Retina (tissue), 1 donor: ENCODE data around the gene ERGIC3.
A peak's percentile ranks its signal among the peaks of the same experiment; 100 is the strongest.
"Not testable (repeated sequence)": the region's sequence is repeated elsewhere in the genome, so short reads cannot be mapped to it uniquely, and the experiment has no call there.

ENCODE experiments used
- DNase-seq: peaks from one replicate; pipeline ENCODE4 v3.0.0-alpha.2; 2016

Gene ERGIC3

DNA sequence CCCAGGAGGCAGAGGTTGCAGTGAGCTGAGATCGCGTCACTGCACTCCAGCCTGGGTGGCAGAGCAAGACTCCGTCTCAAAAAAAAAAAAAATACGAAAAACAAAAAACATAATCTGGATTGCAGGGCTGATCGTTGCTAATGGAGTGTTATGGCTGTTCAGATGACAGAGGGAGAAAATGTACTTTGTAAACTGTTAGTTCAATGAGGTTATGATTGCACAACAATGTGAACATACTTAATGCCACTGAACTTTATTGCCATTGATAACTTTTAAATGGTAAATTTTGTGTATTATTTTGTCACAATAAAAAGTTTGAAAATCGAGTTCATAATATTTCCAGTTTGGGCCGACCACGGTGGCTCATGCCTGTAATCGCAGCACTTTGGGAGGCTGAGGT lies 22.9 kb upstream of the ERGIC3 start:
- DNase-seq, result no peak

DNA sequence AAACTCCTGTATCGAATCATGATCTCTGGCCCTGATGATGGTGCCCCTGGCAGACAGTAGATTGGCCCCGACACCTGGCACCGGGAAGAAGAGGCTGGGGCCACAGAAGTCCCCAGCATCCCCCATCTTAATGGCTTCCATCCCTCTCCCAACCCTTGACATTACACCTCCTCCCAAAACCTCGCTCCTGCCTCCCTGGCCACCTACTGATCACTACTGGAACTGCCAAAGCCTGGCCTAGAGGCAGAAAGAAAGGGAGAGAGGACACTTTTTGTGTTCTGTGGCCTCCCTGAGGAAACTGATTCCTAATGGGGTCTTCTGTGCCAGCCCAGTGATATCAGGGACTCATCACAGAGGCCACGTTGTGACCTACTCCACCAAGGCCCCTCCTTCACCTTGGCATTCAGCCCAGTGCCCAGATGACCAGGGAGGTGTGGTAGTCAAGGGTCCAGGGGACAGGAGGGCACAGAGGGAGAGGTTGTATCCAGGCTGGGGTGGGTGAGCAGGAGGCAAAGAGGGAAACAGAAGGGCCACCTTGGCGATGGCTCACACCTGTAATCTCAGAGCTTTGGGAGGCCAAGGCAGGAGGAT lies 18.5 kb upstream of the ERGIC3 start:
- no peak for DNase-seq

DNA sequence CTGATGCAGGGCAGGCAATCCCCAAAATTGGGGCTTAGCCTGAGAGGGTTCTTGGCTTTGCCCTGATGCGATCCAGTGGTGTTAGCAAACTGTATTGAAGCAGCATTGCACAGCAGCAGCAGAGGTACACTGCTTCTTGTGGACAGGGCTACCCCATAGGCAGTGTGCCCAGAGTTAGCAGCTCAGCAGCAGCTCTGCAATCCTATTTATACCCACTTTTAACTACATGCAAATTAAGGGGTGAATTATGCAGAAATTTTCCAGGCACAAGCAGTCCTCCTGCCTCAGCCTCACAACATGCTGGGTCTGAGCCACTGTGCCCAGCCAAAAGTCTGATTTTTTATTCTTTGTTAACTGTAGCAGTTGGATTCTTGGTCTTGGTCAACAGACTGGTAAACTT lies 16.2 kb upstream of the ERGIC3 start:
- no peak for DNase-seq

DNA sequence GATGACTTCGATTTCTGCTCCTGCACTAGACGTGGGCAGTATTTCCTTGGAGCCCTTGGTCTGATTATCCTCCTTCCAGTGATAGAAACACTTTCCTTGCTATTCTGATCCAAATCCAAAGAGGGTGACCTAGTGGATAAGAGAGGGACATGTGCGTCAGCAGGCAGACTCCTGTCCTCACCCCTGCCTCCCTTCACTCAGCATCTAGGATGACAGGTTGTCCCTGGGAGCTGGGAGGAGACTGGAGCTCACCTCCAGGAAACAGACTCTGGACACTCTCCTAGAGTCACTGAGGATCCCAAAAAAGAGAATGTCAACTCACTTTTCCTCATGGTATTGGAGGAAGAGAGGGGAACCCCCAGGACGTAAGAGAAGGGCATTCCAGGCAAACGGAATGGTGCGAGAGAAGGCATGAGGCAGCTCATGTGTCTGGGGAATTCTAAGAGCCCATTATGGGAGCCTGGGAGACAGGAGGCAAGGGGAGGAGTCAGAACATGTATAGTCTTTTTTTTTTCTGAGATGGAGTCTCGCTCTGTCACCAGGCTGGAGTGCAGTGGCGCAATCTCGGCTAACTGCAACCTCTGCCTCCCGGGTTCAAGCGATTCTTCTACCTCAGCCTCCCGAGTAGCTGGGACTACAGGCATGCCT lies 14.6 kb upstream of the ERGIC3 start:
- no peak for DNase-seq

DNA sequence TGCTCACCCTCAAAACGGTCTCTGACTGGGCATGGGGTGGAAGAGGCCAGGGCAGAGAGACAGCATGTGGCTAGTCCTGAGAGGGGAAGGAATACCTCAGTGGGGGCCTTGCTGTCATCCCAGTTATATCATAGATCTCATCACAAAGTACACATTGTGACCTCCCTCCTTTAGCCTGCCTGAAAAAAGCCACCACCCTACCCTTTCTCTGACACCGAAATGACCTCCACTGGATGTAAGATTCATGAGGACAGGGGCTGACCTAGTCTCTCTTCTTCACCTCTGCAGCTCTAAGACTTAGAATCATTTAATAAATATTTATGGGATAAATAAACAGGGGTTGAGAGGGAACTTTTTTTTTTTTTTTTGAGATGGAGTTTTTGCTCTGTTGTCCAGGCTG lies 12.3 kb upstream of the ERGIC3 start, which contains the start of gene C20orf173:
TSS of gene C20orf173 (minus strand) at position 101 of the 400 bp plus-strand sequence. CDS start 279 bp downstream, outside the sequence.
- no peak for DNase-seq

DNA sequence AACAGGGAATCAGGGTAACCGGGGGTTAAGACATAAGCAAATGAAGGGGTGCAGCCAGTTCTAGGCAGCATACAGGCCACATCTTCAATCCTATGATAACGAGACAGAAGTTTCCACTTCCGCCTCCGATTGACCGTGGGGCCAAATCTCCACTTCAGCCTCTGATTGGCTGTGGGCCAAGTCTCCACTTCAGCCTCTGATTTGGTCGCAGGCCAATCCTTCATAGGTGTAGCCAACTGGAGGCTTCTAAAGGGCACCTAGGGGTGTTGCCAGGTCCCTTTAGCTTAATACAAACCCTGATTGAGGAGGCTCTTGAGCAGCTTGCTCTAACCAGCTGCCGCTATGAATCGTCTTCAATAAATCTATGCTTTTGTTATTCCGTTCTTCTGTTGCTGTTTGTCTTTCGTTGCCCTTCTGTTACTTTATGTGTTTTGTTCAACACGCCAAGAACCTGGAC lies 2.1 kb upstream of the ERGIC3 start:
- DNase-seq, result peak; percentile 45

DNA sequence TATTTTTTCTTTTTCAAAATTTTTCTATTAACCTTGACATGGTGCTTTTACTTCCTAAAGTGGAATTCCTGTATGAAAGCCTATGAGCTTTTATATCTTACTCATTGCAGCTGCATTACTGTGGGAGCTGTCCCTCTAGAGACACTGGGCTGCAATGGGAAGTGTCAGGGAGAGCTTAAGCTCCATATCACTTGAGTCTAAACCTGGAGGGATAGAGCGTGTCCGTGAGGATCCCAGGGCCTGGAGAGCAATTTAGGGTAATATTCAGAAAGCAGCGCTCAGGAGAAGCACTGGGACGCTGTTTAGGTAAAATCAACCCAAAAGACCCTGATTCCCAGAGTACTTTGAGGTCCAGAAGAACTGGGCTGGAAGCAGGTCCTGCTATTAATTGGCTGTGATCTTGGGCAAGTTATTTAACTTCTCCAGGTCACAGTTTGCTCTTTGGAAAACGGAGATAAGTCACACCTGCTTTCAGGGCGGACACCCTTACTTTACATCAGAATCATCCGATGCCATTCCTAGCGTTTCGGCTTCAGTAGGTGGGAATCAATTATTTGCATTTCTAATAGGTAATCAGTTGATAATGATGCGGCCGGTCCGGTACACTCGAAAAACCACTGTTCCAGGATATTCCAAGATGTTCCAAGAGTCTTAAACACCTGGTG lies 628 bp upstream of the ERGIC3 start:
- DNase-seq, result no peak

DNA sequence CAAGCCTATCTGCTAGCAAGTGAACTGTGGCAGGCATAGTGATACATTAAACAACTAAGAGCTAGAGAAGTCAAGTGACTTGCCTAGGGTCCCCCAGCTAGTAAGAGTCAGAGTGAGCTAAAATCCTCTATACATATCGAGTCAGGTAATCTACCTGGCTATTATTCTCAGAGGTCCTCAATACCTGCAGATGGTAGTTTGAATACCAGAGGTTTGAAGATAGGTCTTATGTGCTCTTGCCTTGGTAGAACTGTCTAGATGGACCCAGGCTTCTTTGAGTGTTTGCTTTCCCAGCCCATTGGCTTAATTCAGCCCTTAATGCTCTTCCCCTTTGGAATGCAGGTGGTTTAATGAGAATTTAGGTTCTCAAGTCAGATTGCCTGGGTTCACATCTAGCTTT lies 1.1 kb downstream of the ERGIC3 start:
- no peak for DNase-seq

DNA sequence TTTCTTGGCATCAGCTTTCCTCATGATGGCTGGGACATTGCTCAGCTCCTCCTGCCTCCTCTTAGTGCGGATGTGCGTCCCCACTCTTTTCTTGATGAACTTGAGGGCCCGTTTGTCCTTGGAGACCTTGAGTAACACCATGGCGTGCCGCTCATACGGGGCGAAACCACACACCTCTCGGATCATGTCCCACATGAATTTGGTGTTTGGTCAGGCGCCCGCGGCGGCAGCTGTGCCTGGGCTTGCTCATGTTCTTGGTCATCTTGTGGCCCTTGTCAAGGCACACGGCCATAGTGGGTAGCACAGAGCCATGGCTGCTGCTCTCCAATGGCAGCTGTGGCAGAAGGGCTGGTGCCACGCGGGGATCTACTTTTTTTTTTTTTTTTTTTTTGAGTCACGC lies 2.6 kb downstream of the ERGIC3 start:
- no peak for DNase-seq

DNA sequence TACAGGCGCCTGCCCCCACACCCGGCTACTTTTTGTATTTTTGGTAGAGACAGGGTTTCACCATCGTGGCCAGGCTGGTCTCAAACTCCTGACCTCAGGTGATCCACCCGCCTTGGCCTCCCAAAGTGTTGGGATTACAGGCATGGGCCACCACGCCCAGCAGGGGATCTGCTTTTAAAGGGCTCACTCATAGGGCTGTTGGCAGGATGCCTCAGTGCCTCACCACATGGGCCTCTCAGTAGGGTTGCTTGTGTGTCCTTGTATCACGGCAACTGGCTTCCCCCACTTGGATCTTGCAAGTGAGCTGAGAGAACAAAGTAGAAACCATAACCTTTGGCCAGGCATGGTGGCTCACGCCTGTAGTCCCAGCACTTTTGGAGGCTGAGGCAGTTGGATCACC lies 3.1 kb downstream of the ERGIC3 start:
- DNase-seq, result not testable (repeated sequence)

DNA sequence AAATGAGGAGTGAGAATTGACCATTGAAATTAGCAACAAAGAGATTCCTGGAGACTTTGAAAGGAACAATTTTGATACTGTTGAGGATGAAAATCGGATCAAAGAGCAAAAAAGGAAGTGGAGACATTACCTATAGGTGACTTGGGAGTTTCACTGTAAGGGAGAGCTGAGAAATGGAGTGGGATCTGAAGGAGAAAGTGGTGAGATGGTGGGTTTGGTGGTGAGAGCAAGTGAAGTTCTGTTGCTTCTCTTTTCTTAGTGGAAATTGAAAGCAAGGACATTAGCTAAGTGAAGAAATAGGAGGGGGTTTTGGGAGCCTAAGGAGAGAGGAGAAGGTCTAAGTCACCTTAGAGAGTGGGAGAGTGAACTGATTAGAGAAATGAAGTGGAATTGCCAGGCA lies 4.2 kb downstream of the ERGIC3 start:
- DNase-seq, result no peak

DNA sequence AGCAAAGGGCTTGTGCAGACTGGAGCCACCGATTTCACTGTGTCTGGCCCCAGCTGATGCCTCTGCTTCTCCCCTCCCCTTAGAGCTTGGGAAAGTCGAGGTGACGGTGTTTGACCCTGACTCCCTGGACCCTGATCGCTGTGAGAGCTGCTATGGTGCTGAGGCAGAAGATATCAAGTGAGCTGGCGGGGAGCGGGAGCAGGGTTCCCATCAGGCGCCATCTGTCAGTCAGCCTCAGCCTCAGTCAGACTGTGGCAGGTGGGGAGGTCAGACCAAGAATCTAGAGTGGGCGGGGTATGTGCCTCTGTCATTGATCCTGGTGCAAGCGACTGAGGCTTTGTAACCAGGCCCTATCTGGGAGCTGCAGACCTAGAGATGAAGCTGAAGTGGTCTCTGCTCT lies 5.5 kb downstream of the ERGIC3 start:
- DNase-seq, result peak; percentile 50

DNA sequence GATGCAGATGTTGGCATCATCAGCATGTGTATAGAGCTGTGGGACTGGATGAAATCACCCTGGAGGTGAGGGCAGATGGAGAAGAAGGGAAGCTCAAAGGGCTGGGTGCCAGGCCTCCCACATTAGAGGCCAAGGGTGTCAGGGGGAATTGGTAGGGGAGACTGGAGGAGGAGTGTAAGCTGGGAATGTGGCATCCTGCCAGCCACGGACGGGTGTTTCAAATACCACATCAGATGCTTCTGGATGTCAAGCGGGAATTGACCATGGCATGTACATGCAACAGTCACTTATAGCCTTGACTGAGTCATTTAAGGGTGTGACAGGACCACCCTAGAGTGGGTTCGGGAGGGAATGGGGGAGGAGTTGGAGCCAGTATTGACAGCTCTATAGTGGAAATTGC lies 9.6 kb downstream of the ERGIC3 start:
- DNase-seq, result no peak

DNA sequence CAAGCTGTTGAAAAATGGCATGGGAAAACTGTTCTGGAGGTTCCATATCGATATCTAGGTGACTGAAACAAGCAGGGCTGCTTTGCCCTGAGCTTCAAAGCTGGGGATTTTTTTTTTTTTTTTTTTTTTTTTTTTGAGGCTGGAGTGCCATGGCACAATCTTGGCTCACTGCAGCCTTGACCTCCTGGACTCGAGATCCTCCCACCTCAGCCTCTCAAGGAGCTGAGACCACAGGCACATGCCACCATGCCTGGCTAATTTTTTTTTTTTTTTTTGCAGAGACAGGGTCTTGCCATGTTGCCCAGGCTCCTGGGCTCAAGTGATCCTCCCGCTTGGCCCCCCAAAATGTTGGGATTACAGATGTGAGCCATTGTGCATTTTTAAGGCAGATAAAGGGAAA lies 11.0 kb downstream of the ERGIC3 start:
- no peak for DNase-seq

DNA sequence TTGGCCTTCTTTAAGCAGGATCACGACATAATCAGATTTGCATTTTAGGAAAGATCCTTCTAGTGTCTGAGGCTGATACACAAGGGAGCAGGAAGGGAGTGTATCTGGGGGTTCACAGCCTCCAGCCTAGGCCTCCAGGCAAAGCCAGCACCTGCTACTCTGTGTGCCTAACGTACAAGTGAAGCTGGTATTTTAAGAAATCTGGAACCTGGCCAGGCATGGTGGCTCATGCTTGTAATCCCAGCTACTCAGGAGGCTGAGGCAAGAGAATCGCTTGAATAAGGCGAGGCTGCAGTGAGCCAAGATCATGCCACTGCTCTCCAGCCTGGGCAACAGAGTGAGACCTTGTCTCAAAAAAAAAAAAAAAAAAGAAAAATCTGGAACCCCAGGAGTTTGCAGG lies 13.6 kb downstream of the ERGIC3 start:
- DNase-seq, result not testable (repeated sequence)

DNA sequence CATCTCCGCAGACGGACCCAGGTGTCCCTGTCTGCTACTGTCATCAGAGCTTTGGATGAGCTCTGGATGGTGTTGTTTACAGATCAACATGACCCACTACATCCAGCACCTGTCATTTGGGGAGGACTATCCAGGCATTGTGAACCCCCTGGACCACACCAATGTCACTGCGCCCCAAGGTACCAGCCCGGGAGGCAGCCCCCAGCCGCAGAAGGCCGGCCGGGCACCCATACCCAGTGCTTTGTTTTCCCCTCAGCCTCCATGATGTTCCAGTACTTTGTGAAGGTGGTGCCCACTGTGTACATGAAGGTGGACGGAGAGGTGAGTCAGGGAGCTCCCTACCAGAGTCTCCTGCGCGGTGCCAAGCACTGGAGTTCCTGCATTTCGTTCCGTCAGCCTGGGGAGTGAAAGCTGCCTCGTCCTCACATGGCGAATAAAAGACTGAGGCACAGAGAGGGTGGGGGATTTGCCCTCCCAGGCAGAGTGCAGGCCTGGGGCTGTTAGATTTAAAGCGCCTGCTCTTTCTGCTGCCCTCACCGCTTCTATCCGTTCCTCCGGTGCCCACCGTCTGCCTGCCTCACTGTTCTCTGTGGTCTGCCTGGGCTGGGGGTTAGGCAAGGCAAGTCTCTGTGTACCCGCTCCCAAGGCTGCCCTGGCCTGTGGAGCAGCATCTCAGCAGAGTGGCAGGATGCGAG lies 14.2 kb downstream of the ERGIC3 start:
- no peak for DNase-seq

DNA sequence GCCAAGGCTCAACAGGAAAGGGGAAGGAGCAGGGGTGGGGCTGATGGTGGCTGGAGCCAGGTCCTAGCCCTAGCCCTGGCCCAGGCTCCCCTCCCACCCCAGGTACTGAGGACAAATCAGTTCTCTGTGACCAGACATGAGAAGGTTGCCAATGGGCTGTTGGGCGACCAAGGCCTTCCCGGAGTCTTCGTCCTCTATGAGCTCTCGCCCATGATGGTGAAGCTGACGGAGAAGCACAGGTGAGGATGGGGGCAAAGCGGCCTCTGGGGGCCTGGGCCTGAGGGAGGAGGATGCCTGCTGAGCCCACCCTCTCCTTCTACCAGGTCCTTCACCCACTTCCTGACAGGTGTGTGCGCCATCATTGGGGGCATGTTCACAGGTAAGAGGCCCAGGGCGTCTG lies 15.0 kb downstream of the ERGIC3 start:
- no peak for DNase-seq

DNA sequence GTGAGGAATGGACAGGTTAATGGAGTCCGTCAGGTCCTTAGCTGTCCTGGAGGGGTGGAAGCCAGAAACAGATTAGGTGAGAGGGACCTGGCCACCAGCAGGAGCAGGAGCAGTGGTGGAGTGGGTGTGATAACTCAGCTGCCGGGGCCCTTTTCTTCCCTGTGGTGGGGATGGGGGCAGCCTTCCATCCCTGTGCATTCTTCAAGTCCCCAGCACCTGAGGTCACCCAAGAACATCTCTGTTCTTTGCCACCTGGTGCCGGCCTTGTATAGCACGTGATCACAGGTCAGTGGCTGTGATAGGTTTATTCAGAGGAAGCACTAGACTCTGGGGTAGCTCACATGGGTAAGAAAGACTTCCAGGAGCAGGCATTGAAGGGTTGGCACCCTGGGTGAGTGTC lies 16.6 kb downstream of the ERGIC3 start:
- DNase-seq, result no peak

DNA sequence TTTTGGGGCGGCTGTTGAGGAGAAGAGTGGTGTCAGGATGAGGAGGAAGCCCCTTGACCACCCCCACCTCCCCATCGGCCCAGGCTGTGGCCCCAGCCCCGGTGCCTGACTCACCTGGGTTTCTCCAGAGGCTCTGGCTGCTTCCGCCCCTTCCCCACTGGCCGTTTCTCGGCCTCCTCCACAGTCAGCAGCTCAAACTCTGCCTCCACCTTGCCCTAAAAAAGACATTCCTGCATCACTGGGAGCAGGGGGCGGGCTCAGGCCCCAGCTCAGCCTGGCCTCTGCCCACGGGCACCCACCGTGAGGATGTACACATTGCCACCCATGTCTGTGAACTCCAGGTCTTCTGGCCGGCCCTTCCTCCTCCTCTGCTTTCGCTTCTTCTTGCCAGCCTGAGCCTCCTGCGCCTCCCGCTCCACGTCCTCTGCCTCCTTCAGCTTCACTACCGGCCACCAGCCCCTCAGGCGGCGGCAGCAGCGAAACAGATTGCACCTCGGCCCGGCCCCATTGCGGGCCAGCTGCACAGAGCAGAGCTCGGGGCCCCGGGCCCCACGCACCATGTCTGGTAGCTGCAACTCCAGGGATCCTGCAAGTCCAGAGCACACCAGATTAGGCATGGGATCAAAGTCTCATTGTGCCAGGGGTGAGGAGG lies 17.3 kb downstream of the ERGIC3 start:
- DNase-seq, result no peak

DNA sequence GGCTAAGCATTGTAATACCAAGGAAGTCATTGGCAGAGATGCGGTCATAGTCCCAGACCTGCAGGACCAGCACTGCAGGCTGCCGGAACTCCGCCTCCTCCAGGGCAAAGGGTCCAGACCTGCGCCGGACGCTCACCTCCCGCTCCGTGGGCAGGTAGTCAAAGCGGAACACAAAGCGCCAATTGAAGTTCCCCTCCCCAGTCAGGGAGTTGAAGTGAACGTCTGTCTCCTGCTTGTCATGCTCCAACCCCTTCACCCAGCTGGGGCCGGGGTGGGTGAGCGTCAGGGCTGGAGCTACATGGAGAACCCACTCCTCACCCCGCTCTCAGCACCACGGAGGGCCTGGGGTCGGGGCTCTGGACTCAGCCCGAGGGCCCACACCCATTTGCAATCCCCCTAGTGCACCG lies 18.2 kb downstream of the ERGIC3 start:
- DNase-seq, result no peak

DNA sequence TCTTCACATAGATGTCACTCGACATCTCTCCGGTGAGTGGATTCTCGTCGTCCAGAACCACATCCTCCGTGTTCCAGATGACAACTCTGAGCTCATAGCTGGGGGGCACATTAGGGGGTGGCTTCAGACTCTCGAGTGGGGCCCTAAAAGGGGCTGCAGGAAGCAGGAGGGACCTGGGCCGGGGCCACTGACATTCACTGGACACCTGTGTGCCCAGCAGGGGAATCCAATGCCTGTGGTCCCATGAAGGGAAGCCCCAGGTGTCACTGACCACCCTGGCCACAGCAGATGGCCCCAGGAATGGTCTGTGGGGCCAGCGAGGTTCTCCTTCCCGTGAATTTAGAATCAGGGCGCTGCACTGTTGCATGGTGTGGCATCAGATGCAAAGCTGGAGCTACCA lies 18.7 kb downstream of the ERGIC3 start:
- DNase-seq, result no peak

DNA sequence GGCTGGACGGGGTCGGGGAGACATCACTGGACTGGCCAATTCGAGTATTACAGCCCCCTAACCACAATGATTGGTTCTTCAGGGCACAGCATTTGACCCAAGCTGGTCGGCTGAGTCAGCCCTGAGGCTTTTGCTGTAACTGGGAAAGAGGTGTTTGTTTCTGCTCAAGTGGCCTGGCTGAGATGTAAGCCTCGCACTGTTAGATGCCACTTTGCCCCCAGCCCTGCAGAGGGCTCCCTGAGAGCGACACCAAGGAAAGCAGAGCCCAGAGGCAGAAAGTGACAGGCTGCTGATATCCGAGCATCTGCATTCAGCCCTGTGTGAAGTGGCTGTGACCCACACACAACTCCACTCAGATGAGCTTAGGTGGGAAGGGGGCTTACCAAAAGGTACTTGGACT lies 19.4 kb downstream of the ERGIC3 start:
- DNase-seq, result peak; percentile 55

DNA sequence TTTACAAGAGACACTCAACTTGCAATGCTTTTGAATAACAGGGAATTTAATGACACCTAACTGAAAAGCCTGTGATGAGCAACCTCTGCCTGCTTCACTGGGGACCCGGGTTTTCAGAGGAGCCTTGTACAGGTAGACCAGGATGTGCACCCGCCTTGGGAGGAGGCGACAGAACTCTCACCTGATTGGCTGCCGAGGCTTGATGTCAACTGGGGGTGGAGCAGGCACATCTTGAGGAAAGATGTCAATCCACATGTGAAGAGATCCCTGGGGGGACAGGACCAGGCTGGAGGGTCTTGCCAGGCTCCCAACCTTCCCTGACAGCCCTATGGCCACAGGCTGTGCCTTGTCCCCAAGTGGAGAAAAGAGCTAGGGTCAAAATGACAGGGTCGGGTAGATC lies 19.8 kb downstream of the ERGIC3 start:
- no peak for DNase-seq
